Cerebellar cortex (tissue), 1 donor: Measurements from ENCODE around the gene FYTTD1.

Experiments used
- DNase-seq: peaks from one replicate; pipeline ENCODE4 v3.0.0-alpha.2; 2015; ENCODE audit warnings: low spot score

Gene FYTTD1

GRCh38 chr3:197793247-197793646 is 43.6 kb downstream of the FYTTD1 start:
- DNase-seq: no peak

GRCh38 chr3:197794115-197794514 is 44.4 kb downstream of the FYTTD1 start:
- DNase-seq: no peak

GRCh38 chr3:197795200-197795599 is 45.5 kb downstream of the FYTTD1 start:
- no peak for DNase-seq

- no peak for DNase-seq
Observed at GRCh38 chr3:197796087-197796486, 46.4 kb downstream of the FYTTD1 start.

GRCh38 chr3:197798863-197799262 is 49.2 kb downstream of the FYTTD1 start:
- DNase-seq: no peak

- DNase-seq: no peak
Observed at GRCh38 chr3:197800379-197800778, 50.7 kb downstream of the FYTTD1 start.

GRCh38 chr3:197801891-197802778 is 52.5 kb downstream of the FYTTD1 start:
- DNase-seq: peak; percentile 35

- DNase-seq: peak; percentile 23
Observed at GRCh38 chr3:197802779-197803459, 53.2 kb downstream of the FYTTD1 start.

GRCh38 chr3:197804511-197804910 is 54.8 kb downstream of the FYTTD1 start:
- no peak for DNase-seq

GRCh38 chr3:197807969-197808587 is 58.4 kb downstream of the FYTTD1 start:
- no peak for DNase-seq

- no peak for DNase-seq
Observed at GRCh38 chr3:197809356-197810020, 59.8 kb downstream of the FYTTD1 start.

- no peak for DNase-seq
Observed at GRCh38 chr3:197810901-197811300, 61.2 kb downstream of the FYTTD1 start.

GRCh38 chr3:197811343-197811742 is 61.7 kb downstream of the FYTTD1 start:
- DNase-seq: no peak

- DNase-seq: no peak
Observed at GRCh38 chr3:197814372-197814771, 64.7 kb downstream of the FYTTD1 start.

GRCh38 chr3:197820550-197821335 is 71.1 kb downstream of the FYTTD1 start:
- no peak for DNase-seq

GRCh38 chr3:197829397-197830045 is 79.8 kb downstream of the FYTTD1 start:
- no peak for DNase-seq

- no peak for DNase-seq
Observed at GRCh38 chr3:197830308-197830966, 80.8 kb downstream of the FYTTD1 start.

- no peak for DNase-seq
Observed at GRCh38 chr3:197830967-197831313, 81.3 kb downstream of the FYTTD1 start.

GRCh38 chr3:197833930-197834715 is 84.4 kb downstream of the FYTTD1 start:
- no peak for DNase-seq

GRCh38 chr3:197835509-197835908 is 85.8 kb downstream of the FYTTD1 start:
- no peak for DNase-seq
